ENCODE results near the gene ALDH5A1.

- TF ChIP-seq GATA2 (IDR thresholded peaks at IDR 0.05; ENCODE audit: low read depth, low read length) (no peak), GATA3 (IDR thresholded peaks at IDR 0.05; ENCODE audit: low read depth, low read length) (no peak)
Measured at GRCh38 chr6:24489881-24490280, 4.9 kb upstream of the ALDH5A1 start.

Data from SH-SY5Y (cell line).